Measurements from ENCODE around the gene CFB.

GRCh38 chr6:31908791-31909190 lies 37.1 kb upstream of the CFB start:
- no peak for TF ChIP-seq POLR2A (IDR thresholded peaks at IDR 0.05)
- TF ChIP-seq CTCF (IDR thresholded peaks at IDR 0.05): no peak
- no peak for TF ChIP-seq POLR2AphosphoS5 (IDR thresholded peaks at IDR 0.05)

Data from suprapubic skin (tissue), 4 donors.